IPS-NIHi7 (cell line): ENCODE results near the gene COL25A1.
"Not testable (repeated sequence)": the region's sequence is repeated elsewhere in the genome, so short reads cannot be mapped to it uniquely, and the experiment has no call there.

Experiments
- DNase-seq: peaks from one replicate; pipeline ENCODE4 v3.0.0; 2012; ENCODE audit warnings: mixed read lengths; ENCODE audit errors: extremely low spot score

Gene COL25A1

GRCh38 chr4:109011241-109012026, 291.0 kb downstream of the COL25A1 start:
- DNase-seq: no peak

DNA sequence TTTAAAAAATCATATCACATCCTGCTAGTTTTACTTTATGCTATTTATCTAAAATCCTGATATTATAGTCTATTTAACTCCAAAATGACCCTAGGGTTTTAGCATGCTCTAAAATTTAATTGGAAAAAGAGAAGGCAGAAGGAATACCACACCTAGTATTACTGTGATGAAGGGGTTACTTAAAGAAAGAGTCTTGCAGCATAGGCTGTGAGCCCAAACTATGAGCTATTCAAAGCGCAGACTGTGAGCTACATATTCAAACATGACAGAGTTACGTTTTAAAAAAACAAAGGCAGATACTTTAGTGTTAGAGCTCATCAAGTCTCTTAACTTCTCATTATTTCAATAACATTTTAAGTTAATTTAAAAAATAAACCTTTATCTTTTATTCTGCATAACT, 291.9 kb downstream of the COL25A1 start:
- no peak for DNase-seq

DNA sequence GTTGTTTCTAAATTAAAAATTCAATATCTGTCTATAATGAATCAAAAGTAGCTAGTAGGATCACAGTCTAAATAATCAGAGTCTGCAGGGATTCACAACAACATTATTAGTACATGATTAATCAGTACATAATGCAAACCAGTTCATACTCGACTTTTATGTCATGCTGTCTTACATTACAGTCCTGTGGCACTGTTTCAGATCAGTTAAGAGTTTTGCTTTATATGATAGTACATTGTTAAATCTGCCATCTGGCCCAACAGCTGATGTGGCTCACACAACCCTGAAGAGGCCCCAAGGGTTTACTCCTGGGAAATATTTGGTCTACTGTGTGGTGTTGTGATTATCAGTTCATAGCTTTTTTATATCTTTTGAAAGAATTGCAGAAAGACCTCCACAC, 292.5 kb downstream of the COL25A1 start:
- DNase-seq: no peak

DNA sequence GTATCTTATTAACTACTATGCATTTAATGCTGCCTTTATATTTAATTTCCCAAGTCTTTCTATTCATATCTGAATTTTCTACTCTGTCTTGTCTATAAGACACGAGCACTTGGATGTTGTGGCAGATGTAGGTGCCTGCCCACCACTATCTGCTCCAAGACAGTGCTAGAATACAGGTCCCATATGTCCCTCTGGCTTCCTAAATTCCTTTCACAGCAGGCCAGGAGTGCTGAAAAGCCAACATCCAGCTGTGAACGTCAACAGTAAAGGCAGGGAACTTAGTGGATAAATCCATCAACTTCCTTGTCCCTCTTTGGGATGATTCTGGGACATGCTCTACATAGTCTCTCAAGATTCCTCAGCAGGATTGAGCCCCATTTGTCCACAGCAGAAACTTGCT, 294.5 kb downstream of the COL25A1 start:
- peak; percentile 32 for DNase-seq

DNA sequence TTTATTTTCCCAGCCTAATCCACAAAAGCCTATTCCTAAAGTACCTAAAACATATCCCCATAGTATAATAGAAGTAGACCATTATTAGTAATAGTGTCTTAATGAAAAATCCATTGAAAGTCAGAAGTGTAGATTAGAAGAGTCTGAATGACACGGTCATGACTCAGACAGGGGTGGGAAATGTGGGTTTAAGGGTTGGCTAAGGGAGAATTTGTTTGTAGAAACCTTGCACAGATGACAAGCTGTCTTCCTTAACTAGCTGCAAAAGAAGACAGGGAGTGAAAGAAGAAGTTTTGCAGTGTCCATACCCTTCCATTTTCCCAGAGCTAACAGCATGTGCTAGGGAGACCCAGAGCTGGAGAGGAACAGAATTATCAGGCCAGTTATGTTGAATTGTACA, 296.9 kb downstream of the COL25A1 start:
- DNase-seq: no peak

DNA sequence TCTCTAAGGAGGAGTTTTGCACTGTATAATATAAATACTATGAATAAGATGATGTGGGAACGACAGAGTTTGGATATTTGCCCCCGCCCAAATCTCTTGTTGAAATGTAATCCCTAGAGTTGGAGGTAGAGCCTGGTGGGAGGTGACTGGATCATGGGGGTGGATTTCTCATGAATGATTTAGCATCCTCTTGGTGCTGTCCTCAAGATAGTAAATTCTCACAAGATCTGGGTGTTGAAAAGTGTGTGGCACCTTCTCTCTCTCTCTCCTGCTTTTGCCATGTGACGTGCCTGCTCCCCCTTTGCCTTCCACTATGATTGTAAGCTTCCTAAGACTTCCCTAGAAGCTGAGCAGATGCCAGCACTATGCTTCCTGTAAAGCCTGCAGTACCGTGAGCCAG, 298.0 kb downstream of the COL25A1 start:
- no peak for DNase-seq

DNA sequence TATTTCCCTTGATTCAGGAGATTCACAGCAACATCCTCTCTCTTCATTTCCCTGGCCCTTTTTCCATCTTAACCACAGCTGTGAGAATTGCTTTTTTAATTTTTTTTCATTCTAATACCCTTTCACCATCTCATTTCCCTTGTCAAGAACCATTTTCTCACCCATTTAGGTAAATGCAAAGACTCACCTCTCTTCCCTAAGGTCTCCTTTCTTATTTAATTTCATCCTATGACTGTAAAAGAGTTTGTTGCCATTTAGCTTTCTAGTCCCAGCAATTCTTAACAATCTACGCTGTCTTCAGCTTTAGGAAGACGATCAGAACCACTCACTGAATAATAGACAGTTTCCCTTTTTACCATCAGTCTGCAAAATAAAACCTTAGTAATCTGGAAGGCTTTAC, 298.5 kb downstream of the COL25A1 start:
- no peak for DNase-seq

DNA sequence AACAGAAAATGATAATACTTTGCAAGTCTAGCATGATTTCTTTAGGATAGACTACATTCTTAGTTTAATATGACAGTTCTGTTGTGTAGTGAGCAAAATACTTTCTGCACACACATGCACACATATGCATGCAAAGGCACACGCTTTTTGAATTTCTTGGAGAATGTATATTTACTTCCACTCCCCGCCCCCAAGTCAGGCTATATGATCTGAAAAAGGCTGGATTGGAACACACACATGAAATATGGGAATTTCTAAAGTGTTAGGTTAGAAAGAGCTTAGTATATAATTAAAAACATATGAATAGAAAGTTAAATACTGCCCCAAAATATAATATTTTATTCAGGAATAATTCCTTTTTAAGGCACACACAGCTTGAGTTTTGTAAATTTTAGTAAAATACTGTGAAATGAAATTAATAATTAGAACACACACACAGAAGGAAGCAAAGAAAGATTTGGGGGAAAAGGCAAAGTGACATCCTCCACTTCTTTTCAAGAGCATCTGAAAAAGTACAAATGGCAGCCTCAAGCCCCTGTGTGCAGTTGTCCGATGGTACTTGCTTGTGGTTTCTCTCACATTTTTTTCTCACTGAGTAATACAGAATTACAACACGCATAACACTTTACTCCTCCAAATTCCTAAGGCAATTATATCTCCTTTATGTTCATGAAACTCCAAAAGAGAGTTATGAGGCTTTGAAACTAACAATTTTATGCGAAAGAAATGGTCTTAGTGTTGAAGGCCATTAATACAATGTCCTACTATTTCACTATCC, 310.7 kb downstream of the COL25A1 start:
- no peak for DNase-seq

DNA sequence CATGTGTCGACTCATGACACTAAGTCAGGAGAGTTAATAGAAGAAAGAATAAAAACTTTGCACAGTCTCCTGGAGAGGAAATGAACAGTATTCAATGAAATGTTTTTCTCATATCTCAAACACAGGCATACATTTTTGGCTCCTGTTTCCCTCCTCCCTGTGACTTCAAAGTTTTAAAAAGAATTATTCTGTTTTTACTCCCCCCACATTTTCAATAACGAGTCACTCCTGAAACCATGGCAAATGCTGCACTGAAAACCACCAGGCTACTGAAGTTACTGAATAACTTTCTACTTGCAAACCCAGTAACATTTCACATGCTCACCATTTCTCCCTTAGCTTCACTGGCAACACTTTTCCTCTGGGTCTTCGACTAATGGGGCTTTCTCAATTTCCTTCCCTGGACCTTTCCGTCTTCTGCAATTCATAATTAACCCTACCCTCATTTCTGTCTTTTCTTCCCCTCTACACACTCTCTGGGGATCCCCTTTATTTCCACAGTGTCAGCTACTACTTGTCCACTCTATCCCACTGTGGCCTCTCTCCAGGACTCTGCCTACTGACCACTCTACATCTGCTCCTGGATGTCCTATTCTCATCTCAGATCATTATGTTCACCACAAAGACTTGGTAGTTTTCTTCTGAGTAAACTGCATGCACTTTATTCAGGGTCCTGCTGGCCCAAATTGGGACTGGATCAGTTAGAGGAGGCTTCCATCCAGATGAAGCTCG, 313.8 kb downstream of the COL25A1 start:
- DNase-seq: no peak

- not testable (repeated sequence) for DNase-seq
Observed at GRCh38 chr4:108984495-108984894, 318.0 kb downstream of the COL25A1 start.

GRCh38 chr4:108982402-108983185, 319.9 kb downstream of the COL25A1 start:
- no peak for DNase-seq

GRCh38 chr4:108980455-108981239, 321.8 kb downstream of the COL25A1 start:
- DNase-seq: no peak

DNA sequence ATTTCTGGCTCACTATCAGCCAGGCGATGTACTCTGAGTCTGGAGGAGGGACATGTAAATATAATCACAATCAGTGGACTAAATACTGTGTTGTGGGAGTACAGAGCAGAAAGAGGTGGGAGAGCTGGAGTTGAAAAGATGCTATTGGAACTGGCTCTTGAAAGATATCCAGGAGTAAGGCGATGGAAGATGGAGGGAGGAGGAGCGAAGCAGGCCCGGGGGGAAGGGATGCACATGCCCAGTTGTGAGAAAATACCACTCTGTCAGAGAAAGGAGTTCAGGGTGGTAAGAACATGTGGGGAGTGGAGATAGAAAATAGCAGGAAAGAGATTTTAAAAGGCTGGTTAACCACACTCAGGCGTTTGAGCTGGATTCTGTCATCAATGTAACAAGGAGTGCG, 322.7 kb downstream of the COL25A1 start:
- no peak for DNase-seq

- DNase-seq: no peak
Observed at GRCh38 chr4:108978066-108978465, 324.4 kb downstream of the COL25A1 start.

- no peak for DNase-seq
Observed at GRCh38 chr4:108972613-108973283, 329.7 kb downstream of the COL25A1 start.

- DNase-seq: no peak
Observed at GRCh38 chr4:108971473-108971872, 331.0 kb downstream of the COL25A1 start.

DNA sequence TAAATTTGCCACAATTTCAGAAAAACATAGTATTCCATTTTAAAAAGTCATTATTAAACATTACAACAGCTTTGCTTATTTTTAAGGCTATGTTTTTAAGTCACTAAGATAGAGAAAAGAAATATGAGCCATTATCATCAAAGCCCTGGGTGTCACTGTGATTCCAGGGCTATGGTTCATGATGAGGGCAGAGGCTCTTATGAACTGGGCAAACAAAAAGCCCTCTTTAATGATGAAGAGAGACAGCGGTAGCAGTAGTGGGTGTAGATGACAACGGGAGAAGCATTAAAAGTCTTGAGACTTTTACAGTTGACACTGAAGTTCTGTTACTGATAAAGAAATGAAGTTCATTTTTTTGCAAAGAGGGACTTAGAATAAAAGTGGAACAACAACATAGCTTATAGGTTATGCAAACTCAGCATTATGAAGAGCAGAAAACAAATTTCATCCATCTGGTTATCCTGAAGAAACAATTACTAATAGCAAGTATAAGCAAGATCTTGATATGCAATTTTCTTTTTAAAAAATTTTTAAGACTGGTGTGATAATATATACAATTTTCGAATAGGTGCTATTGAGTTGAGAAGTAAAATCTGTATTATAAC, 336.9 kb downstream of the COL25A1 start:
- no peak for DNase-seq

DNA sequence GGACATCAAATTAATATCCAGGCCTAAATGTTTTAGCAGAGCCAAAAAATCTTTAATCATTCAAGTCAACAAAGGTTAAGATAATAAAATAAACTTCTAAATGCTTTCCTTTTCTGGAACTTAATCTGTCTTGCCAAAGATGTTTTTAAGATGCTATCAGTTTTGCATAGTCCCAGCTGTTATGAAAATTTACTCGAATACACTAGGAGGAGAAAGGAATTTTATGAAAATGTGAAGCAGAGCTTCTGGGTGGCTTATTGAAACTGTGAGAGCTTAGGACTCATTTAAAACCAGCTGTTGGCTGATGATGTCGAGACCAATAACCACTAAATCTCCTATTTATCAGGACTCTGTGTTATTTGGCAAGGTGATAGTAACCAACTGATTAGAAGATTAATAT, 337.4 kb downstream of the COL25A1 start:
- DNase-seq: no peak

- DNase-seq: no peak
Observed at GRCh38 chr4:108963910-108964309, 338.5 kb downstream of the COL25A1 start.

DNA sequence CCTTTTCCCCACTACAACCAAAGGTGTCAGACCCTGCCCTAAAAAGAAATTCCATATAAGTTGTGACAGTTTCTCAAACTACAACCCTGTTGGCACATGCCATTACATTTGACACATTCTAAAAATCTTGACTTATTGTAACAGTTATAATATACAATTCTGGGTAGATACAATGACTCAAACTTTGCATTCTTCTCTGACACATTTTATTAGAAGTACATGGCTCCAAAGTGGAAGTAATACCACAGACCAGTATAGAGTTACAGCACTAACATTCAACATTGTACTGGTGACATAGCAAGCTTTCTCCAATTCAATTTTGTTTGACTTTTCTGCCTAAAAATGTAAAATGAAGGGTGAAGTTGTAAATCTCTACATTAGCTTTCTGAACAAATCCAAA, 343.0 kb downstream of the COL25A1 start:
- no peak for DNase-seq
